ENCODE measurements around the gene DICER1.

GRCh38 chr14:95155045-95155444 is 2.3 kb downstream of the DICER1 start:
- TF ChIP-seq HOXA7 (CRISPR knock-in tag; IDR thresholded peaks at IDR 0.05) (no peak), POLR2A (IDR thresholded peaks at IDR 0.05; ENCODE audit: low read length) (no peak)

Measured in A549 (cell line).